ENCODE measurements around the gene PKD2.

The PKD2 gene

DNA sequence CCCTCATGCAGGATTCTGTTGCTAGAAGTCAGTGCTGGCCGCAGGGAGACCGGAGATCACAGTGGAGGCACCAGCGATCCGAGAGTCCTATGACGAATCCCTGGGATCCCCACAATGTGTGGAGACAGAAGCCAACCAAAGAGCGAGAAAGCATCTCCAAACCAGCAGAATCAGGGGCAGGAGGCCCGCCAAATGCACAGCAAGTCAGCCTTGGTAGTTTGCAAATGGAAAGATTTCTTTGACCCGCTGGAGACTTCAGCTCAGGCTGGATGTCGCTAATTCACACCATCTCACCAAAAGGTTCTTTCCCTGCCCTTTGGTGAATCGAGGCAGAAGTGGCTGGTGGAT is 505 bp upstream of the PKD2 start:
- Histone ChIP-seq H3K36me3 (no peaks in the 10 kb centered on the region), H3K9me3 (no peaks in the 10 kb centered on the region), H3K27me3 (no peaks in the 10 kb centered on the region; the same call in 1 of the 2 replicates), H3K4me1 (no peaks in the 10 kb centered on the region), H3K4me3 (ENCODE audit: low read depth, low read length) (peak overlapping the region; percentile 64)
- TF ChIP-seq, protein P1, sequence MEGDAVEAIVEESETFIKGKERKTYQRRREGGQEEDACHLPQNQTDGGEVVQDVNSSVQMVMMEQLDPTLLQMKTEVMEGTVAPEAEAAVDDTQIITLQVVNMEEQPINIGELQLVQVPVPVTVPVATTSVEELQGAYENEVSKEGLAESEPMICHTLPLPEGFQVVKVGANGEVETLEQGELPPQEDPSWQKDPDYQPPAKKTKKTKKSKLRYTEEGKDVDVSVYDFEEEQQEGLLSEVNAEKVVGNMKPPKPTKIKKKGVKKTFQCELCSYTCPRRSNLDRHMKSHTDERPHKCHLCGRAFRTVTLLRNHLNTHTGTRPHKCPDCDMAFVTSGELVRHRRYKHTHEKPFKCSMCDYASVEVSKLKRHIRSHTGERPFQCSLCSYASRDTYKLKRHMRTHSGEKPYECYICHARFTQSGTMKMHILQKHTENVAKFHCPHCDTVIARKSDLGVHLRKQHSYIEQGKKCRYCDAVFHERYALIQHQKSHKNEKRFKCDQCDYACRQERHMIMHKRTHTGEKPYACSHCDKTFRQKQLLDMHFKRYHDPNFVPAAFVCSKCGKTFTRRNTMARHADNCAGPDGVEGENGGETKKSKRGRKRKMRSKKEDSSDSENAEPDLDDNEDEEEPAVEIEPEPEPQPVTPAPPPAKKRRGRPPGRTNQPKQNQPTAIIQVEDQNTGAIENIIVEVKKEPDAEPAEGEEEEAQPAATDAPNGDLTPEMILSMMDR (IDR thresholded peaks at IDR 0.05; ENCODE audit: low read depth, low read length) = no peak
- DNase-seq = no peak

DNA sequence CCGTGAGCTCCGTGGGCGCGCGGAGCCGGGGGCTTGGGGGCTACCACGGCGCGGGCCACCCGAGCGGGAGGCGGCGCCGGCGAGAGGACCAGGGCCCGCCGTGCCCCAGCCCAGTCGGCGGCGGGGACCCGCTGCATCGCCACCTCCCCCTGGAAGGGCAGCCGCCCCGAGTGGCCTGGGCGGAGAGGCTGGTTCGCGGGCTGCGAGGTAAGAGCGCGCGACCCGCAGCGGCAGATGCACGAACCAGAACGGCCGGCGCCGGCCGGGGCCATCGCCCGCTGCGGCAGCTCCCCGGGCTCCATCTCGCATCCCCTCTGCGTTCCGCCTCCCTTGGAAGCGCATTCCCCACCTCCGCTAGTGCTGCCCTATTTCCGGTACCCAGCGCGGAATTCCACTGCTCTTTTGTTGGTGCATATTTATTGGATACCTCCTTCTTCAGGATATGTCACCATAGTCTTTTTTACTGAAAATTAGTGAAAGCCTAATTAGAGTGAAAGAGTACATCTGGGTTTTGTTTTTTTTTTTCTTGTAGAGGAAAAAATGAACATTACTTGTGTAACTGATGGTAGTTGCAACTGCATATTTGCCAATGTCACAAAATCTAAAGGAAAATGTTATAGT is 797 bp downstream of the PKD2 start:
- TF ChIP-seq, protein P1 (IDR thresholded peaks at IDR 0.05; ENCODE audit: low read depth, low read length) = no peak
- peak; percentile 66 for DNase-seq
- no peaks in the 10 kb centered on the region for H3K9me3 ChIP-seq
- no peaks in the 10 kb centered on the region; the same call in 1 of the 2 replicates for H3K27me3 ChIP-seq
- no peaks in the 10 kb centered on the region for H3K4me1 ChIP-seq
- H3K4me3 ChIP-seq (ENCODE audit: low read depth, low read length) = peak overlapping the region; percentile 64
- H3K36me3 ChIP-seq = no peaks in the 10 kb centered on the region

DNA sequence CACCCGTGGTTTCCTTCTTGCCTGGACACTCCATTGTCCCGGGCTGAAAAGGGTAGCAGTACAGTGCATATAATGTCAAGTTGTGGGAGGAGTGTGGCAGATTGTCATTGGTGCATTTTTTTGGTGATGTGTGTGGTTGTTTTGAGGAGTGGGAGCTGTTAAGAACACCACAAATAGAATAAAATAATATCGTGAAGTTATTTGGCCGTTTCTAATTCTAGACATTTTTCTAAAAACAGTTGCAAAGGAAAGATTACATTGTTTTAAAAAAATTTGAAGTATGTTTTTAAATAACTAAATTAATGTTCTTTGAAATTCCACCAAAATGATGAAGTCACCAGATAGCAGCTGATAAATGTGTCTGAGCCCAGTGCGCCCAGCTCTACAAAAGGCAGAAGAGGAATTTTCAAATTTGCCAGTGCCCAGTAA is 1.3 kb downstream of the PKD2 start:
- Histone ChIP-seq H3K9me3 (no peaks in the 10 kb centered on the region), H3K27me3 (no peaks in the 10 kb centered on the region; the same call in 1 of the 2 replicates), H3K4me3 (ENCODE audit: low read depth, low read length) (peak overlapping the region; percentile 64), H3K36me3 (no peaks in the 10 kb centered on the region), H3K4me1 (no peaks in the 10 kb centered on the region)
- DNase-seq = no peak
- TF ChIP-seq, protein P1 (IDR thresholded peaks at IDR 0.05; ENCODE audit: low read depth, low read length) = no peak

DNA sequence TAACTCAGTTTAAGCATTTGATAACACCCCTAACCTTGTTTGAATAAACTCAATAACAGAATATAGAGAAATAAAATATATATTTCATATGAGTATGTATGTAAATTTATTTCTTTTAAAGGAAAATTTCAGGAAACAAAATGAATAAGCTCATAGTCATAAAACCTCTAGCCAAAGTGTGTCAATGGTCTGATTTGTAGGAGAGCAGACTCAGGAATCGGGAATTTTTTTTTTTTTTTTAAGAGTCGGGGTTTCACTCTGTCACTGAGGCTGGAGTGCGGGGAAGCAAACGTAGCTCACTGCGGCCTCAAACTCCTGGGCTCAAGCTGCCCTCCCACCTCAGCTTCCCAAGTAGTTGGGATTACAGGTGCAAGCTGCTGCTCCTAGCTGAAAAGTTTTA is 2.4 kb downstream of the PKD2 start:
- Histone ChIP-seq H3K4me1 (no peaks in the 10 kb centered on the region), H3K36me3 (no peaks in the 10 kb centered on the region; the same call in 1 of the 2 replicates), H3K9me3 (no peaks in the 10 kb centered on the region), H3K27me3 (no peaks in the 10 kb centered on the region; the same call in 1 of the 2 replicates), H3K4me3 (ENCODE audit: low read depth, low read length) (no peak overlapping the region)
- DNase-seq = no peak
- TF ChIP-seq, protein P1 (IDR thresholded peaks at IDR 0.05; ENCODE audit: low read depth, low read length) = no peak

DNA sequence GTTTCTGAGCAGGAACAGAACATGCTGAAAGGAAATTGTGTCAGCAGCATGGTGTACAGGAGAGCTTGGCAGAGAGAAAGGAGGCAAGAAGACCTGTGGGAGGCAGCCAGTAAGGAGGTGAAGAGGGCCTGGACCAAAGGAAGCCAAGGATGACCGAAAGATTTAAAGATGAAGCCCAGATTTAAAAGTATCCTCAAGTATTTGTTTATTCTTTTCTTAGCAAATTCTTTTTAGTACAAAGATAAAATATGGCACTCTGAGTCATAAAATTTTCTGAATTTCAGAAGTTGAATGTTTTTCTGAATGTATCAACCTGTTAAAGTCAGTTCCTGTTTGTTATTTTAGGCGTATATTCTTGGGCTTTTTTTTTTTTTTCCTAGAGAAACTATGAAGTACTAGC is 3.5 kb downstream of the PKD2 start:
- no peak for DNase-seq
- TF ChIP-seq, protein P1 (IDR thresholded peaks at IDR 0.05; ENCODE audit: low read depth, low read length) = no peak
- no peaks in the 10 kb centered on the region for H3K4me1 ChIP-seq
- no peaks in the 10 kb centered on the region for H3K9me3 ChIP-seq
- no peak overlapping the region for H3K4me3 ChIP-seq (ENCODE audit: low read depth, low read length)
- H3K36me3 ChIP-seq = no peaks in the 10 kb centered on the region; the same call in 1 of the 2 replicates
- H3K27me3 ChIP-seq = no peaks in the 10 kb centered on the region; the same call in 1 of the 2 replicates

DNA sequence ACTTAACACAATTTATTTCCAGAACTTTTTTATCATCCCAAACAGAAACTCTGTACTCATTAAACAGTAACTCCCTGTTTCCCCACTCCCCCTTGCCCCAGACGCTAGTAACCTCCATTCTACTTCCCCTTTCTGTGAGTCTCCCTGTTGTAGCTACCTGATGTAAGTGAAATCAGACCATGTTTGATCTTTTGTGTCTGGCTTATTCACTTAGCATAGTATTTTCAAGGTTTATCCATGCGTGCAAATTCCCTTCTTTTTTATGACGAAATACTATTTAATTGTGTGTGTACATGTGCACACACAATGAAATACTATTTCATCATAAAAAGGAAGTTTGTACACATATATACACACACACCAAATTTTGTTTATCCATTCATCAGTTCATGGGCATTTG is 5.2 kb downstream of the PKD2 start:
- TF ChIP-seq, protein P1 (IDR thresholded peaks at IDR 0.05; ENCODE audit: low read depth, low read length) = no peak
- Histone ChIP-seq H3K36me3 (no peaks in the 10 kb centered on the region; the same call in 1 of the 2 replicates), H3K9me3 (no peaks in the 10 kb centered on the region), H3K27me3 (no peaks in the 10 kb centered on the region), H3K4me3 (ENCODE audit: low read depth, low read length) (no peak overlapping the region), H3K4me1 (no peaks in the 10 kb centered on the region)
- no peak for DNase-seq
